ENCODE measurements around the gene CBX8. TPM values are rescaled to one million over a fixed set of nuclear protein-coding genes. Genes with fewer than 3 reads are reported as not detected.

The CBX8 gene
- total and polyA plus RNA-seq, 2 of the 13 experiments (the other 11 are each of a cell fraction or from before 2014, with no cell fraction given): 0.34 to 12.6 TPM

- TF ChIP-seq ZNF318 (CRISPR knock-in tag; IDR thresholded peaks at IDR 0.05): no peak
- TF ChIP-seq NR2F1 (CRISPR knock-in tag; IDR thresholded peaks at IDR 0.05): no peak
- no peak for TF ChIP-seq ATF6 (CRISPR knock-in tag; conservative IDR thresholded peaks at IDR 0.05)
- no peak for TF ChIP-seq FOXP1 (IDR thresholded peaks at IDR 0.05)
- no peak for TF ChIP-seq FOXP1 (CRISPR knock-in tag; IDR thresholded peaks at IDR 0.05)
- no peak for TF ChIP-seq MAX (IDR thresholded peaks at IDR 0.05)
- no peak for TF ChIP-seq ZKSCAN1 (IDR thresholded peaks at IDR 0.05; ENCODE audit: low read length)
- no peak for TF ChIP-seq YY1 (IDR thresholded peaks at IDR 0.05; ENCODE audit: insufficient read depth, insufficient replicate concordance, low read depth, low read length)
- no peak for TF ChIP-seq MATR3 (CRISPR knock-in tag; IDR thresholded peaks at IDR 0.05)
- TF ChIP-seq ZFP36L1 (CRISPR knock-in tag; IDR thresholded peaks at IDR 0.05): no peak
- TF ChIP-seq ZNF720 (CRISPR knock-in tag; IDR thresholded peaks at IDR 0.05): no peak
- TF ChIP-seq ZNF101 (CRISPR knock-in tag; IDR thresholded peaks at IDR 0.05; ENCODE audit: borderline replicate concordance, low read depth): no peak
- no peak for TF ChIP-seq MIER2 (CRISPR knock-in tag; IDR thresholded peaks at IDR 0.05)
- peak; percentile 33 for TF ChIP-seq PRPF4 (IDR thresholded peaks at IDR 0.05; ENCODE audit: low read depth, low read length, poor library complexity, severe bottlenecking)
- no peak for TF ChIP-seq ZBTB39 (CRISPR knock-in tag; IDR thresholded peaks at IDR 0.05)
- no peak for TF ChIP-seq CREM (IDR thresholded peaks at IDR 0.05)
- no peak for TF ChIP-seq CREM (CRISPR knock-in tag; IDR thresholded peaks at IDR 0.05)
Observed at GRCh38 chr17:79835953-79836509, 39.2 kb upstream of the CBX8 start (continued).

Data from HepG2 (cell line).